ENCODE results near the gene EPDR1.
"Not testable (repeated sequence)": the region's sequence is repeated elsewhere in the genome, so short reads cannot be mapped to it uniquely, and the experiment has no call there.

EPDR1 gene

GRCh38 chr7:37930226-37930948, 9.9 kb downstream of the EPDR1 start:
- DNase-seq: no peak

- DNase-seq: no peak
Measured at GRCh38 chr7:37932543-37932942, 12.1 kb downstream of the EPDR1 start.

- no peak for DNase-seq
Measured at GRCh38 chr7:37933018-37933566, 12.7 kb downstream of the EPDR1 start.

- no peak for DNase-seq
Measured at GRCh38 chr7:37942934-37943610, 22.6 kb downstream of the EPDR1 start.

GRCh38 chr7:37943905-37944736, 23.7 kb downstream of the EPDR1 start:
- no peak for DNase-seq

GRCh38 chr7:37944737-37945054, 24.3 kb downstream of the EPDR1 start:
- no peak for DNase-seq

- DNase-seq: no peak
Measured at GRCh38 chr7:37945336-37945735, 24.9 kb downstream of the EPDR1 start.

GRCh38 chr7:37947138-37947940, 26.9 kb downstream of the EPDR1 start:
- no peak for DNase-seq

- DNase-seq: no peak
Measured at GRCh38 chr7:37947941-37948210, 27.4 kb downstream of the EPDR1 start.

GRCh38 chr7:37952240-37952639, 31.8 kb downstream of the EPDR1 start:
- no peak for DNase-seq

GRCh38 chr7:37954217-37954616, 33.8 kb downstream of the EPDR1 start:
- DNase-seq: not testable (repeated sequence)

GRCh38 chr7:37956791-37957190, 36.4 kb downstream of the EPDR1 start:
- DNase-seq: no peak

- no peak for DNase-seq
Measured at GRCh38 chr7:37957221-37957970, 37.0 kb downstream of the EPDR1 start.

- no peak for DNase-seq
Measured at GRCh38 chr7:37960483-37960882, 40.0 kb downstream of the EPDR1 start.

GRCh38 chr7:37961251-37961650, 40.8 kb downstream of the EPDR1 start:
- DNase-seq: no peak

GRCh38 chr7:37964196-37964595, 43.8 kb downstream of the EPDR1 start:
- DNase-seq: no peak

- no peak for DNase-seq
Measured at GRCh38 chr7:37970211-37970610, 49.8 kb downstream of the EPDR1 start.

- DNase-seq: no peak
Measured at GRCh38 chr7:37971491-37971890, 51.1 kb downstream of the EPDR1 start.

- DNase-seq: no peak
Measured at GRCh38 chr7:37973915-37974314, 53.5 kb downstream of the EPDR1 start.

GRCh38 chr7:37974711-37975110, 54.3 kb downstream of the EPDR1 start:
- DNase-seq: no peak

GRCh38 chr7:37977243-37977642, 56.8 kb downstream of the EPDR1 start:
- no peak for DNase-seq

GRCh38 chr7:37981664-37982063, 61.2 kb downstream of the EPDR1 start:
- DNase-seq: no peak
